Smooth muscle cell (in vitro differentiated cells): ENCODE measurements around the gene TMEM11. TPM values are rescaled to one million over a fixed set of nuclear protein-coding genes. Genes with fewer than 3 reads are reported as not detected.

Experiments
- DNase-seq: peaks from one replicate; lab custom pipeline; 2025; ENCODE audit not compliant: unreplicated experiment; lab: John Stamatoyannopoulos, UW
- H2AFZ ChIP-seq: fragments of 200-600 bp; sonication (generic); 2 replicates; pipeline ENCODE4 v1.6.0; 2016; ENCODE audit warnings: antibody characterized with exemption, low read depth, mild to moderate bottlenecking
- H3F3A ChIP-seq: fragments of 200-600 bp; sonication (generic); 2 replicates; pipeline ENCODE4 v1.6.0; 2017; ENCODE audit warnings: antibody characterized with exemption, low read depth
- H3K27ac ChIP-seq: fragments of 200-600 bp; sonication (generic); 2 replicates; pipeline ENCODE4 v1.5.1; 2016; ENCODE audit warnings: low read depth, mild to moderate bottlenecking
- H3K27me3 ChIP-seq: fragments of 200-600 bp; sonication (generic); 2 replicates; pipeline ENCODE4 v1.6.1; 2016; ENCODE audit warnings: low read depth, mild to moderate bottlenecking
- H3K36me3 ChIP-seq: fragments of 200-600 bp; sonication (generic); 2 replicates; pipeline ENCODE4 v1.5.1; 2016; ENCODE audit warnings: low read depth
- H3K4me1 ChIP-seq: fragments of 200-600 bp; sonication (generic); 2 replicates; pipeline ENCODE4 v1.5.1; 2016; ENCODE audit warnings: low read depth
- H3K4me2 ChIP-seq: fragments of 200-600 bp; sonication (generic); 2 replicates; pipeline ENCODE4 v1.6.0; 2016; ENCODE audit warnings: mild to moderate bottlenecking
- H3K4me3 ChIP-seq: fragments of 200-600 bp; sonication (generic); 2 replicates; pipeline ENCODE4 v1.5.1; 2016; ENCODE audit warnings: mild to moderate bottlenecking
- H3K79me2 ChIP-seq: fragments of 200-600 bp; sonication (generic); 2 replicates; pipeline ENCODE4 v1.6.0; 2016; ENCODE audit warnings: low read depth, mild to moderate bottlenecking
- H3K9ac ChIP-seq: fragments of 200-600 bp; sonication (generic); 2 replicates; pipeline ENCODE4 v1.6.0; 2016; ENCODE audit warnings: low read depth
- H3K9me3 ChIP-seq: fragments of 200-600 bp; sonication (generic); replicated peaks from 2 replicates; pipeline ENCODE4 v1.5.1; 2016; ENCODE audit warnings: low read depth
- H4K20me1 ChIP-seq: fragments of 200-600 bp; sonication (generic); 2 replicates; pipeline ENCODE4 v1.6.0; 2016; ENCODE audit warnings: low read depth
- WGBS: methylation state at CpG from one replicate; pipeline ENCODE4 v1.1.7; 2016; ENCODE audit warnings: low lambda C conversion rate; 5-methylcytosine and 5-hydroxymethylcytosine counted together
- polyA plus RNA-seq: library from polyadenylated mRNA; unstranded; fragments of >200 nt; fragmentation: Nextera tagmentation; extraction: Ambion mirVana; gene quantifications from 2 replicates; pipeline ENCODE4 v1.2.1, GENCODE V29; 2016
- total RNA-seq: library from RNA; depleted of rRNA; stranded (reverse); fragments of >200 nt; gene quantifications from 2 replicates; pipeline ENCODE4 v1.2.3, GENCODE V29; 2014
- TF ChIP-seq, protein P1 (sequence below): fragments of 200-600 bp; sonication (generic); IDR thresholded peaks from 2 replicates; pipeline ENCODE4 v1.5.1; 2017; ENCODE audit warnings: borderline replicate concordance, mild to moderate bottlenecking, antibody characterized with exemption; ENCODE audit not compliant: insufficient read depth, poor library complexity, severe bottlenecking

The TMEM11 gene
- total and polyA plus RNA-seq, 2 experiments from 2014 or later, result 24.0 to 80.3 TPM

DNA sequence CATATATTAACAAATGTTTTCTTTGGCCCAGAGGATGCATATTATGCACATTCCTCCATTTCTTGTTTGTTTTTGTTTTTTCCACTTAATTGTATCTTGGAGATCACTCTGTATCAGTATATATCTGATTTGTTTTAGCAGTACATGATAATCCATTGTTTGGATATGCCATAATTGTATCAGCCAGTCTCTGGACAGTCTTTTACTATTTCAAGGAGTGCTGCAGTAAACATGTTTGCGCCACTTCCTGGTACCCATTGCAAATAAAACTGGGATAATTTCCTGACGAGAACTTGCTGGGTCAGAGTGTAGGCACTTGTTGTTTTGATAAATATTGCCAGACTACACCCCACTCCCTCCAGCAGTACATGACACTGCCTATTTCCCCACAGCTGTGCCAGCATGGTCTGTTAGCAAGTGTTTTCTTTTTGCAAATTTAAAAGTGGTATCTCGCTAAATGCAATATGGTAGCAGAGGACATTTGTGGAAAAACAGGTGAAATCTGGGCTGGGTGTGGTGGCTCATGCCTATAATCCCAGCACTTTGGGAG lies 4.9 kb upstream of the TMEM11 start:
- Histone ChIP-seq H3K9me3 (no peaks in the 10 kb centered on the region), H3K4me2 (no peak overlapping the region), H3F3A (no peaks in the 10 kb centered on the region), H3K4me1 (peaks cover 7% of the 10 kb centered on the region), H3K27ac (no peak overlapping the region), H2AFZ (no peak overlapping the region), H3K27me3 (no peaks in the 10 kb centered on the region), H3K4me3 (no peak overlapping the region), H3K79me2 (no peaks in the 10 kb centered on the region), H3K36me3 (no peaks in the 10 kb centered on the region), H3K9ac (no peak overlapping the region), H4K20me1 (no peaks in the 10 kb centered on the region)
- 95% methylated on average over 3 of the region's 3 CpGs for WGBS
- no peak for DNase-seq
- TF ChIP-seq, protein P1, sequence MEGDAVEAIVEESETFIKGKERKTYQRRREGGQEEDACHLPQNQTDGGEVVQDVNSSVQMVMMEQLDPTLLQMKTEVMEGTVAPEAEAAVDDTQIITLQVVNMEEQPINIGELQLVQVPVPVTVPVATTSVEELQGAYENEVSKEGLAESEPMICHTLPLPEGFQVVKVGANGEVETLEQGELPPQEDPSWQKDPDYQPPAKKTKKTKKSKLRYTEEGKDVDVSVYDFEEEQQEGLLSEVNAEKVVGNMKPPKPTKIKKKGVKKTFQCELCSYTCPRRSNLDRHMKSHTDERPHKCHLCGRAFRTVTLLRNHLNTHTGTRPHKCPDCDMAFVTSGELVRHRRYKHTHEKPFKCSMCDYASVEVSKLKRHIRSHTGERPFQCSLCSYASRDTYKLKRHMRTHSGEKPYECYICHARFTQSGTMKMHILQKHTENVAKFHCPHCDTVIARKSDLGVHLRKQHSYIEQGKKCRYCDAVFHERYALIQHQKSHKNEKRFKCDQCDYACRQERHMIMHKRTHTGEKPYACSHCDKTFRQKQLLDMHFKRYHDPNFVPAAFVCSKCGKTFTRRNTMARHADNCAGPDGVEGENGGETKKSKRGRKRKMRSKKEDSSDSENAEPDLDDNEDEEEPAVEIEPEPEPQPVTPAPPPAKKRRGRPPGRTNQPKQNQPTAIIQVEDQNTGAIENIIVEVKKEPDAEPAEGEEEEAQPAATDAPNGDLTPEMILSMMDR, result no peak

- H3K79me2 ChIP-seq, result peaks cover 5% of the 10 kb centered on the region
- DNase-seq, result no peak
- WGBS, result 62% methylated on average over 3 of the region's 3 CpGs
Measured at GRCh38 chr17:21218101-21218500, 4.1 kb upstream of the TMEM11 start.

GRCh38 chr17:21217346-21217745 lies 3.4 kb upstream of the TMEM11 start:
- H3K27me3 ChIP-seq, result no peaks in the 10 kb centered on the region
- no peak for DNase-seq
- H3K27ac ChIP-seq, result no peak overlapping the region
- TF ChIP-seq, protein P1, result no peak
- peaks cover 16% of the 10 kb centered on the region for H3K4me1 ChIP-seq
- no peak overlapping the region for H3K9ac ChIP-seq
- 95% methylated on average over 1 of the region's 1 CpG for WGBS
- H2AFZ ChIP-seq, result no peak overlapping the region
- H3K9me3 ChIP-seq, result no peaks in the 10 kb centered on the region
- no peak overlapping the region for H3K4me3 ChIP-seq
- H3K36me3 ChIP-seq, result no peaks in the 10 kb centered on the region
- peaks cover 13% of the 10 kb centered on the region for H3K79me2 ChIP-seq
- H3F3A ChIP-seq, result no peaks in the 10 kb centered on the region
- no peak overlapping the region for H3K4me2 ChIP-seq
- H4K20me1 ChIP-seq, result peaks cover 13% of the 10 kb centered on the region

More at GRCh38 chr17:21218101-21218500, 4.1 kb upstream of the TMEM11 start:
- TF ChIP-seq, protein P1, result no peak
- no peaks in the 10 kb centered on the region for H3F3A ChIP-seq
- H3K36me3 ChIP-seq, result no peaks in the 10 kb centered on the region
- H3K4me2 ChIP-seq, result no peak overlapping the region
- no peak overlapping the region for H3K27ac ChIP-seq
- H4K20me1 ChIP-seq, result peaks cover 5% of the 10 kb centered on the region
- H3K4me3 ChIP-seq, result no peak overlapping the region
- H3K27me3 ChIP-seq, result no peaks in the 10 kb centered on the region
- no peak overlapping the region for H3K9ac ChIP-seq
- no peak overlapping the region for H2AFZ ChIP-seq
- H3K9me3 ChIP-seq, result no peaks in the 10 kb centered on the region
- peaks cover 8% of the 10 kb centered on the region for H3K4me1 ChIP-seq

DNA sequence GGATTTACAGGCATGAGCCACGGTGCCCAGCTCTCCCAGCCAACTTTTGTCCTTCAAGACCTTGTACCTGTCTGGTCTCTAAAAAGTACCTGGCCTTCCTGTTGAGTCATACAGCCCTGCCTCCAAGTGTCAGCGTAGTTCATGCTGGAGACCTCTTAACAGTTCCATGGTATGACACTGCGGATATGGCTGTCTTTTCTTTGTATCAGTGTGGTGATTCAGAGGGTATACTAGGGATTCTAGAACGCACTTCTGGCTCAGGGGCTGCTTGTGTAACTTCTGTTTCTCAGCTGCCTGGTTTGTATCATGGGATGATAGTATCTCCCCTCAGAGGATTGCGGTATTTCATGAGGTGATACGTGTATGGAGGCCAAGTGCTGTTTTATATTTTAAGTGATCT lies 2.0 kb upstream of the TMEM11 start:
- peaks cover 27% of the 10 kb centered on the region for H3K79me2 ChIP-seq
- H3K36me3 ChIP-seq, result no peaks in the 10 kb centered on the region
- H3K9ac ChIP-seq, result no peak overlapping the region
- H3K27ac ChIP-seq, result peak overlapping the region; percentile 88
- no peaks in the 10 kb centered on the region for H3K27me3 ChIP-seq
- H3K4me3 ChIP-seq, result no peak overlapping the region
- DNase-seq, result no peak
- TF ChIP-seq, protein P1, result no peak
- WGBS, result 66% methylated on average over 6 of the region's 6 CpGs
- H3K4me1 ChIP-seq, result peaks cover 22% of the 10 kb centered on the region
- H4K20me1 ChIP-seq, result peaks cover 27% of the 10 kb centered on the region
- no peaks in the 10 kb centered on the region for H3K9me3 ChIP-seq
- H3F3A ChIP-seq, result no peaks in the 10 kb centered on the region
- H2AFZ ChIP-seq, result no peak overlapping the region
- no peak overlapping the region for H3K4me2 ChIP-seq
